ENCODE measurements around the gene KIF2C. TPM values are rescaled to one million over a fixed set of nuclear protein-coding genes. Genes with fewer than 3 reads are reported as not detected.
"Not testable (repeated sequence)": the region's sequence is repeated elsewhere in the genome, so short reads cannot be mapped to it uniquely, and the experiment has no call there.

Gene KIF2C
- polyA plus RNA-seq, 2 of the 4 experiments (the other 2 are of a cell fraction), result 26.9 to 40.5 TPM

- POLR2A ChIA-PET, result interaction anchor here (1.7 to 3.9 kb wide), 3 partner anchors 8 to 89 kb away, joined by 5 to 57 read pairs (median 40); partner anchors contain the start of gene PLK3
- Histone ChIP-seq H3K9me3 (no peaks in the 10 kb centered on the region), H3K4me3 (no peak overlapping the region), H3K27ac (peak overlapping the region; percentile 98 to 99), H3K4me2 (peak overlapping the region; percentile 81), H3K4me1 (peaks cover 81% of the 10 kb centered on the region)
- TF ChIP-seq, protein P1, sequence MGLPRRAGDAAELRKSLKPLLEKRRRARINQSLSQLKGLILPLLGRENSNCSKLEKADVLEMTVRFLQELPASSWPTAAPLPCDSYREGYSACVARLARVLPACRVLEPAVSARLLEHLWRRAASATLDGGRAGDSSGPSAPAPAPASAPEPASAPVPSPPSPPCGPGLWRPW (IDR thresholded peaks at IDR 0.05), result no peak
- no peak for TF ChIP-seq HOXA7 (CRISPR knock-in tag; IDR thresholded peaks at IDR 0.05)
- TF ChIP-seq, protein P2, sequence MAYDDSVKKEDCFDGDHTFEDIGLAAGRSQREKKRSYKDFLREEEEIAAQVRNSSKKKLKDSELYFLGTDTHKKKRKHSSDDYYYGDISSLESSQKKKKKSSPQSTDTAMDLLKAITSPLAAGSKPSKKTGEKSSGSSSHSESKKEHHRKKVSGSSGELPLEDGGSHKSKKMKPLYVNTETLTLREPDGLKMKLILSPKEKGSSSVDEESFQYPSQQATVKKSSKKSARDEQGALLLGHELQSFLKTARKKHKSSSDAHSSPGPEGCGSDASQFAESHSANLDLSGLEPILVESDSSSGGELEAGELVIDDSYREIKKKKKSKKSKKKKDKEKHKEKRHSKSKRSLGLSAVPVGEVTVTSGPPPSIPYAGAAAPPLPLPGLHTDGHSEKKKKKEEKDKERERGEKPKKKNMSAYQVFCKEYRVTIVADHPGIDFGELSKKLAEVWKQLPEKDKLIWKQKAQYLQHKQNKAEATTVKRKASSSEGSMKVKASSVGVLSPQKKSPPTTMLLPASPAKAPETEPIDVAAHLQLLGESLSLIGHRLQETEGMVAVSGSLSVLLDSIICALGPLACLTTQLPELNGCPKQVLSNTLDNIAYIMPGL (CRISPR knock-in tag; IDR thresholded peaks at IDR 0.05; ENCODE audit: borderline replicate concordance), result no peak
- TF ChIP-seq JUN (IDR thresholded peaks at IDR 0.05), result peak in 1 of 2 experiments; percentile 18; a peak in 2 of 5 replicates
- no peak for TF ChIP-seq POLR2AphosphoS2 (conservative IDR thresholded peaks at IDR 0.05; ENCODE audit: low read length)
- TF ChIP-seq REST (IDR thresholded peaks at IDR 0.05), result no peak
- TF ChIP-seq EHMT2 (IDR thresholded peaks at IDR 0.05; ENCODE audit: low read depth), result no peak
- 0 out of 2 replicates have a peak, but pooled peaks have one; percentile 13 for TF ChIP-seq MAX (IDR thresholded peaks at IDR 0.05)
- TF ChIP-seq NFE2L2 (conservative IDR thresholded peaks at IDR 0.05; ENCODE audit: low read length), result no peak
- no peak for TF ChIP-seq HOXB5 (CRISPR knock-in tag; IDR thresholded peaks at IDR 0.05)
- TF ChIP-seq BHLHE40 (IDR thresholded peaks at IDR 0.05; ENCODE audit: low read depth, low read length), result no peak
- TF ChIP-seq ELK1 (IDR thresholded peaks at IDR 0.05; ENCODE audit: low read depth, low read length), result no peak
- TF ChIP-seq CBX2 (IDR thresholded peaks at IDR 0.05; ENCODE audit: borderline replicate concordance, low read depth), result no peak
- DNase-seq (ENCODE audit: low read depth in 1 of 2, low spot score in 1 of 2) (peak in 1 of 2 experiments; percentile 50), FAIRE-seq (no peak), ATAC-seq (no peak)
- CTCF ChIA-PET, result interaction anchor here (0.6 to 2.4 kb wide), 4 partner anchors 8 to 80 kb away, joined by 3 to 23 read pairs (median 13); partner anchors contain the start of genes PLK3 and RNU5D-1
- 35% methylated on average over 7 of the region's 12 CpGs for WGBS (ENCODE audit: missing lambda C conversion rate)
These were observed 70.6 kb downstream of the KIF2C start for GRCh38 chr1:44810101-44810761.

DNA sequence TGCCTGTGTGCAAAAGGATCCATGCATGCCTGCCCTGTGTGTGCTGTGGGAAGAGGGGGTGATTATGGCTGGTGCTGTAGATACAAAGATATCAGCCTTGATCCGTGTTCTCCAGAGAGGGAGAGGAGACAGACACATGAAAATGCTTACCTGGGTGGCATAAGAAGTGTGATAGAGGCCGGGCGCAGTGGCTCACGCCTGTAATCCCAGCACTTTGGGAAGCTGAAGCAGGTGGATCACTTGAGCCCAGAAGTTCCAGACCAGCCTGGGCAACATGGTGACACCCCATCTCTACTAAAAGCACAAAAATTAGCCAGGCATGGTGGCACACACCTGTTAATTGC is 71.1 kb downstream of the KIF2C start:
- Histone ChIP-seq H3K4me1 (peaks cover 80% of the 10 kb centered on the region), H3K27ac (peak overlapping the region; percentile 98 to 99), H3K4me2 (peak overlapping the region; percentile 81)
- TF ChIP-seq POLR2AphosphoS2 (conservative IDR thresholded peaks at IDR 0.05; ENCODE audit: low read length), result 0 out of 2 replicates have a peak, but pooled peaks have one; percentile 38
- H3K4me3 ChIP-seq; FAIRE-seq; H3K9me3 ChIP-seq; DNase-seq (ENCODE audit: low read depth in 1 of 2, low spot score in 1 of 2); ATAC-seq: not testable (repeated sequence)
- ChIA-PET CTCF (interaction anchor here (5.8 kb wide), 1 partner anchor 11 kb away, joined by 41 read pairs; the partner anchor contains the start of gene PLK3), POLR2A (interaction anchor here (3.4 kb wide), 1 partner anchor 10 kb away, joined by 40 read pairs; the partner anchor contains the start of gene PLK3)
- 96% methylated on average over 4 of the region's 4 CpGs for WGBS (ENCODE audit: missing lambda C conversion rate)
